ENCODE results near the gene MMP24OS.

The MMP24OS gene

DNA sequence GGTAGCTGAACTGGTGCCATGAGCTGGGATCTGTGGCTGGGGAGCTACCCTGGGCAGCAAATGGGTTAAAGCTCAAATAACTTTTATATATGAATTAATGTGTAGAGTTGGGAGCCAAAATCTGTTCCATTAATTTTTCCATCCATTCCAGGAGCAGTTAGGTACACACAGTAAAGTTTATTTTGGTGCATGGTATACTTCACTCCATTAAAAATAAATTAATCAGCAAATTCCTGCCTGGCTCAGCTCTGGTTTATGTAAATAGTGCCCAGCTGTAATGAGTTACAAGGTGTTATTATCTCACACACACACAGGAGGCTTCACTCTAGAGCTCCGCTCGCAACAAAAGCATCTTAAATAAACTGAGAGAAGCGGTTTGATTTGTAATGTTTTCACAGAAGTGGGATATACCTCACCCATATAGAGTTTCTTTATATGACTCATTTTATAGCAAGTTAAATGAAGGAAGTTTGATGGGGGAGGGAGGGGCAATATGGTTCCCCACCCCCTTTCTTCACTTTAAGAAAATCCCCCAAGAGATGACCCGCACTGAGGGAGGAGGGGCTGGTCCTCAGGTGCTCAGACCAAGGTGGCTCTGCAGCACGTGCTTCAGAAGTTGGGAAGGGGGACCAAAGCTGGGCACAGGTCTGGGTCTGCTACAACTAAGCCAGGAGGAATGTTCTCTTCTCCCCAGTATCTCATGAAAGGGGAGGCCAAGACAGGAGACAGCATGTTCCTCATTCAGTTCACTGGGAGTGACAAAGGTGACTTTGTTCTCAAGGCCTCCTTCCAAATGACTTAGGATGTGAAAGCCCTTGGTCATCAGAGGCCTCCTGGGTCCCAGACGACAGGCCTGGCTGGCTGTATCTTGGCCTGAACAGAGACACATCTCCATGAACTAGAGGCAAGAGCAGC is 24.8 kb upstream of the MMP24OS start:
- TF ChIP-seq CTCF (IDR thresholded peaks at IDR 0.05): no peak

DNA sequence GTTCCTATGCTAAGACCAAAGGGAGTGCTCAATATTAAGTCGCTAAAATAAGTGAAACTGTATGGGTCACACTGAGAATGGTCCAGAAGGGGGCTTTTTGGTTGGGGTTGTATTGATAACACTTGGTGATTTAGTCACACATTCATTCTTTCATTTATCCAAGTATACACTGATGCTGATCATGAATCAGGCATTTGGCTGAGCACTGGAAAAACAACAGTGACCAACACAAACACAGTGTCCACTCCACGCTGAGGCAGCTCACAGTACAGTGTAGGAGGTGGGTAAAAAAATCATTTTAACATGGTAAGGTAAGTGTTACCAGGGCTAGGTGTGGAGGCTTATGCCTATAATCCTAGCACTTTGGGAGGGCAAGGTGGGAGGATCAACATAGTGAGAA is 23.5 kb upstream of the MMP24OS start:
- no peak for TF ChIP-seq CTCF (IDR thresholded peaks at IDR 0.05)

DNA sequence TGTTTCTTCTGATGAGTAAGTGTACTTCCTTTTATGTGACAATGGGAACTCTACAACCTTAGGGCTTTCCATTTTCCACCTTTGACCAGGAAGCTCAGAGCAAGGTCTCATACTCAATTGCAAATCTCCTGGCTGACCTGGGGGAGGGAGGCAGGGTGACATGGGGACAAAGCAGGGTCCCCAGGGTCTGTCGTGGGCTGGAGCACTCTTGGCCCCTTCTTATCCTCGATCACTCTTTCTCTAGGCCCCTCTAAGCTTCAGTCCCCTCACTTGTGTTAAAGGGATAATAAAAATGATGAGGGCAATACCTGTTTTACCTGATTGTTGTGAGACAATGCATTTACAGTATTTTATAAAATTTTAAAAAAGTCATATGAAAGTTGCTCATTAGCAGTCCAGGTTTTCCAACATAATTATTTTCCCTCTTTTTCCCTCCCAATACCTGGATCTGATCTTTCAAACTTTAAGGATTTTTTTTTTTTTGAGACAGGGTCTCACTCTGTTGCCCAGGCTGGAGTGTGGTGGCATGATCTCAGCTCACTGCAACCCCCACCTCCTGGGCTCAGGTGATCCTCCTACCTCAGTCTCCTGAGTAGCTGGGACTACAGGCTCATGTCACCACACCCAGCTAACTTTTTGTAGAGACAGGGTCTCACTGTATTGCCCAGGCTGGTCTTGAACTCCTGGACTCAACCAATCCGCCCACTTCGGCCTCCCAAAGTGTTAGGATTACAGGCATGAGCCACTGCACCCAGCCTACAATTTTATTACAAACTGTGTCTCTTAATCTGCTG is 22.7 kb upstream of the MMP24OS start:
- TF ChIP-seq CTCF (IDR thresholded peaks at IDR 0.05): no peak

GRCh38 chr20:35299780-35300179 is 21.9 kb upstream of the MMP24OS start:
- no peak for TF ChIP-seq CTCF (IDR thresholded peaks at IDR 0.05)

GRCh38 chr20:35298264-35298663 is 20.3 kb upstream of the MMP24OS start:
- no peak for TF ChIP-seq CTCF (IDR thresholded peaks at IDR 0.05)

GRCh38 chr20:35297740-35298139 is 19.8 kb upstream of the MMP24OS start:
- TF ChIP-seq CTCF (IDR thresholded peaks at IDR 0.05): no peak

DNA sequence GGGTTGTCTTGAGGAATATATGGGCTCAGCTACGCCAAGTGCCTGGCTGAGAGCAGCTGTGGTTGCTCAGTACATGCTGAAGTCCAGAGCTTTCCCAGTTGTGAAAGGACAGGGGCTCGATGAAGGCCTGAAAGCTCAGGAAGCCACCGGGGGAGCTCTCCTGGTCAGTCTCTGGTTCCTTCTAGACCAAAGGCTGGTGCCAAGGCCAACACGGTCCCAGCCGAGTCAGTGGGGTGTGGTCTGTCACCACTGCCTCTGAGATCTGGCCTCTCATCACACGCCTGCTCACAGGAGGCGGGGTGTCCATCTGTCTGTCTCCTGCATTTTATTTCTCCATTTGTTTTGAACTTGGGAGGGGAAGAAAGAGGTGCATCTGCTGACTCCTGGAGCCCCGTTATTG is 19.2 kb upstream of the MMP24OS start:
- no peak for TF ChIP-seq CTCF (IDR thresholded peaks at IDR 0.05)

All from LNCAP (cell line).